ENCODE data around the gene HHAT. TPM values are rescaled to one million over a fixed set of nuclear protein-coding genes. Genes with fewer than 3 reads are reported as not detected.

Gene HHAT
- polyA plus RNA-seq, 1 donor from 2014 or later, result 5.3 TPM

DNA sequence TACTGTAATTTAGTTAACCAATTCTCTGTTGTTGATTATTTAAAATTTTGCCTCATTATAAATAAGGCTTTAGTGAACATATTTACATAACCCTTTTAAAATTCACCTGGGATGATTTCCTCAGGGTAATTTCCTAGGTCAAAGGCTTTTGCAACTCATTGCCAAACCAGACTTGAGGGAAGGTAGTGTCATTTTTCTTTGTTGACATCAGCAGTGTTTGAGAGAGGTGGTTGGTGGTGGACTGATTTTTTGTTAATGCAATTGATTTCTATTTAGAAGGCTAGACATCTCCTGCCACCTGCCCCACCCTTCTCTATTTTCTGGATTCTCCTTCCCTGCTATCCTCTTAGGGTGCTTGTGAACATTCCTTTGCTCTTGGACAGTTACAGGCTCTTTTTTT lies 116.8 kb downstream of the HHAT start:
- Histone ChIP-seq H3K79me2 (replicated peaks; ENCODE audit: insufficient read depth, low read length) (no peaks in the 10 kb centered on the region), H2AFZ (ENCODE audit: low read depth, low read length) (no peak overlapping the region), H3K9ac (ENCODE audit: low read length) (no peak overlapping the region), H3K27me3 (ENCODE audit: insufficient read depth, low read depth, low read length) (no peaks in the 10 kb centered on the region), H3K36me3 (ENCODE audit: insufficient read depth, low read length) (no peaks in the 10 kb centered on the region), H3F3A (ENCODE audit: insufficient read depth, low read length, poor library complexity, severe bottlenecking) (no peaks in the 10 kb centered on the region), H3K27ac (ENCODE audit: low read length) (no peak overlapping the region), H3K9me3 (ENCODE audit: low read length) (no peaks in the 10 kb centered on the region), H3K4me2 (ENCODE audit: low read length) (no peak overlapping the region), H4K20me1 (ENCODE audit: insufficient read depth) (no peaks in the 10 kb centered on the region), H3K9me2 (ENCODE audit: insufficient read depth, low read length) (no peaks in the 10 kb centered on the region), H3K4me3 (ENCODE audit: low read length) (no peak overlapping the region)
- TF ChIP-seq TAF1 (IDR thresholded peaks at IDR 0.05; ENCODE audit: low read depth), result no peak
- TF ChIP-seq CTCF (IDR thresholded peaks at IDR 0.05; ENCODE audit: poor library complexity, severe bottlenecking), result no peak

- H3F3A ChIP-seq (ENCODE audit: insufficient read depth, low read length, poor library complexity, severe bottlenecking), result no peaks in the 10 kb centered on the region
- no peak overlapping the region for H3K27ac ChIP-seq (ENCODE audit: low read length)
- H3K9ac ChIP-seq (ENCODE audit: low read length), result no peak overlapping the region
- no peaks in the 10 kb centered on the region for H3K9me3 ChIP-seq (ENCODE audit: low read length)
- H4K20me1 ChIP-seq (ENCODE audit: insufficient read depth), result no peaks in the 10 kb centered on the region
- H3K9me2 ChIP-seq (ENCODE audit: insufficient read depth, low read length), result no peaks in the 10 kb centered on the region
- H3K4me2 ChIP-seq (ENCODE audit: low read length), result no peak overlapping the region
- TF ChIP-seq MXI1 (conservative IDR thresholded peaks at IDR 0.05; ENCODE audit: poor library complexity, severe bottlenecking) (no peak), EP300 (conservative IDR thresholded peaks at IDR 0.05; ENCODE audit: poor library complexity, severe bottlenecking) (no peak), RAD21 (conservative IDR thresholded peaks at IDR 0.05) (no peak), POLR2AphosphoS5 (IDR thresholded peaks at IDR 0.05) (no peak), CTCF (IDR thresholded peaks at IDR 0.05; ENCODE audit: poor library complexity, severe bottlenecking) (no peak), EZH2 (IDR thresholded peaks at IDR 0.05; ENCODE audit: borderline replicate concordance, insufficient read depth, low read length, poor library complexity, severe bottlenecking) (no peak), TAF1 (IDR thresholded peaks at IDR 0.05; ENCODE audit: low read depth) (no peak), SMC3 (conservative IDR thresholded peaks at IDR 0.05; ENCODE audit: poor library complexity) (no peak)
- TF ChIP-seq, protein P1, sequence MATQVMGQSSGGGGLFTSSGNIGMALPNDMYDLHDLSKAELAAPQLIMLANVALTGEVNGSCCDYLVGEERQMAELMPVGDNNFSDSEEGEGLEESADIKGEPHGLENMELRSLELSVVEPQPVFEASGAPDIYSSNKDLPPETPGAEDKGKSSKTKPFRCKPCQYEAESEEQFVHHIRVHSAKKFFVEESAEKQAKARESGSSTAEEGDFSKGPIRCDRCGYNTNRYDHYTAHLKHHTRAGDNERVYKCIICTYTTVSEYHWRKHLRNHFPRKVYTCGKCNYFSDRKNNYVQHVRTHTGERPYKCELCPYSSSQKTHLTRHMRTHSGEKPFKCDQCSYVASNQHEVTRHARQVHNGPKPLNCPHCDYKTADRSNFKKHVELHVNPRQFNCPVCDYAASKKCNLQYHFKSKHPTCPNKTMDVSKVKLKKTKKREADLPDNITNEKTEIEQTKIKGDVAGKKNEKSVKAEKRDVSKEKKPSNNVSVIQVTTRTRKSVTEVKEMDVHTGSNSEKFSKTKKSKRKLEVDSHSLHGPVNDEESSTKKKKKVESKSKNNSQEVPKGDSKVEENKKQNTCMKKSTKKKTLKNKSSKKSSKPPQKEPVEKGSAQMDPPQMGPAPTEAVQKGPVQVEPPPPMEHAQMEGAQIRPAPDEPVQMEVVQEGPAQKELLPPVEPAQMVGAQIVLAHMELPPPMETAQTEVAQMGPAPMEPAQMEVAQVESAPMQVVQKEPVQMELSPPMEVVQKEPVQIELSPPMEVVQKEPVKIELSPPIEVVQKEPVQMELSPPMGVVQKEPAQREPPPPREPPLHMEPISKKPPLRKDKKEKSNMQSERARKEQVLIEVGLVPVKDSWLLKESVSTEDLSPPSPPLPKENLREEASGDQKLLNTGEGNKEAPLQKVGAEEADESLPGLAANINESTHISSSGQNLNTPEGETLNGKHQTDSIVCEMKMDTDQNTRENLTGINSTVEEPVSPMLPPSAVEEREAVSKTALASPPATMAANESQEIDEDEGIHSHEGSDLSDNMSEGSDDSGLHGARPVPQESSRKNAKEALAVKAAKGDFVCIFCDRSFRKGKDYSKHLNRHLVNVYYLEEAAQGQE (IDR thresholded peaks at IDR 0.05; ENCODE audit: borderline replicate concordance), result no peak
- no peak overlapping the region for H3K4me3 ChIP-seq (ENCODE audit: low read length)
- H3K27me3 ChIP-seq (ENCODE audit: insufficient read depth, low read depth, low read length), result no peaks in the 10 kb centered on the region
- H2AFZ ChIP-seq (ENCODE audit: low read depth, low read length), result no peak overlapping the region
- no peaks in the 10 kb centered on the region for H3K79me2 ChIP-seq (replicated peaks; ENCODE audit: insufficient read depth, low read length)
- H3K36me3 ChIP-seq (ENCODE audit: insufficient read depth, low read length), result no peaks in the 10 kb centered on the region
These were observed 117.2 kb downstream of the HHAT start for GRCh38 chr1:210445931-210446330.
